HepG2 (cell line): ENCODE results near the gene PACS1. TPM values are rescaled to one million over a fixed set of nuclear protein-coding genes. Genes with fewer than 3 reads are reported as not detected.

Source experiments
- ATF7 ChIP-seq, 2 experiments: fragments of 450-650 bp in 1 of 2; sonication (generic) in 1 of 2; formaldehyde crosslinking in 1 of 2; IDR thresholded peaks; 2 replicates each; pipeline versions ENCODE4 v1.4.0 to v1.6.1; 2016 to 2020; ENCODE audit warnings: antibody characterized with exemption in 1 of 2, mild to moderate bottlenecking in 1 of 2, missing genetic modification reagents in 1 of 2
- CREB1 ChIP-seq, 2 experiments: fragments of 450-650 bp in 1 of 2; IDR thresholded peaks; 2 replicates each; pipeline ENCODE4 v1.6.1; 2016 to 2017; ENCODE audit warnings: control low read depth in 1 of 2, mild to moderate bottlenecking in 1 of 2, missing compliant biosample characterization in 1 of 2, missing genetic modification characterization in 1 of 2
- EP300 ChIP-seq, 3 experiments: sonication (generic) in 1 of 3; formaldehyde crosslinking in 1 of 3; IDR thresholded peaks; 2 replicates each; pipeline versions ENCODE4 v1.5.1 to v1.6.1; 2011 to 2020; ENCODE audit warnings: low read depth in 2 of 3, low read length in 2 of 3, borderline replicate concordance in 1 of 3, improper control_type of control experiment in 1 of 3, mild to moderate bottlenecking in 1 of 3, missing genetic modification reagents in 1 of 3, moderate library complexity in 1 of 3
- ETS1 ChIP-seq: sonication (generic); formaldehyde crosslinking; IDR thresholded peaks from 2 replicates; pipeline ENCODE4 v1.4.0; 2020; ENCODE audit warnings: missing genetic modification reagents
- HNRNPLL ChIP-seq: fragments of 200-400 bp; formaldehyde crosslinking; IDR thresholded peaks from 2 replicates; pipeline ENCODE4 v1.6.1; 2017; ENCODE audit warnings: mild to moderate bottlenecking, low read depth, low read length; ENCODE audit not compliant: poor library complexity, severe bottlenecking
- IKZF4 ChIP-seq: sonication (generic); formaldehyde crosslinking; IDR thresholded peaks from 2 replicates; pipeline ENCODE4 v1.5.1; 2020; ENCODE audit warnings: borderline replicate concordance, mild to moderate bottlenecking, low read depth, missing genetic modification reagents; ENCODE audit errors: not compliant biosample characterization
- ZSCAN5A ChIP-seq: sonication (generic); formaldehyde crosslinking; IDR thresholded peaks from 2 replicates; pipeline ENCODE4 v1.8.0; 2022; ENCODE audit warnings: mild to moderate bottlenecking, missing genetic modification reagents, borderline replicate concordance
- polyA plus RNA-seq, 8 experiments: library from polyadenylated mRNA; depleted of rRNA in 3 of 8; stranded (reverse) in 7 of 8; unstranded in 1 of 8; fragments of >200 nt; fragmentation: Illumina TruSeq in 4 of 8; extraction: Trizol in 4 of 8; gene quantifications; 2 replicates each; pipeline versions ENCODE4 v1.2.1 to v1.2.3, GENCODE V29; 2011 to 2016; ENCODE audit warnings: low read depth in 4 of 8, missing spikeins in 1 of 8, mixed read lengths in 1 of 8; ENCODE audit not compliant: insufficient read depth in 1 of 8
- total RNA-seq, 5 experiments: library from RNA; depleted of rRNA; stranded (reverse); fragments of >200 nt; fragmentation: Illumina TruSeq; extraction: Trizol; gene quantifications; 2 replicates each; pipeline ENCODE4 v1.2.3, GENCODE V29; 2016; ENCODE audit warnings: low read depth in 1 of 5

PACS1 gene
- total and polyA plus RNA-seq, 2 of the 13 experiments (the other 11 are each of a cell fraction or from before 2014, with no cell fraction given): 7.6 to 8.6 TPM

GRCh38 chr11:66291706-66292542, 221.9 kb downstream of the PACS1 start, which contains the start of gene TMEM151A (continued):
- no peak for TF ChIP-seq EP300 (IDR thresholded peaks at IDR 0.05; ENCODE audit: low read depth in 2 of 2, low read length in 2 of 2)
- TF ChIP-seq EP300 (CRISPR knock-in tag; IDR thresholded peaks at IDR 0.05; ENCODE audit: borderline replicate concordance): no peak
- peak; percentile 96 for TF ChIP-seq ATF7 (IDR thresholded peaks at IDR 0.05)
- TF ChIP-seq ATF7 (CRISPR knock-in tag; IDR thresholded peaks at IDR 0.05): no peak
- peak; percentile 13 for TF ChIP-seq HNRNPLL
- TF ChIP-seq IKZF4 (CRISPR knock-in tag): no peak
- no peak for TF ChIP-seq ETS1 (CRISPR knock-in tag)
- peak; percentile 93 for TF ChIP-seq CREB1 (IDR thresholded peaks at IDR 0.05)
- TF ChIP-seq CREB1 (CRISPR knock-in tag; IDR thresholded peaks at IDR 0.05): no peak
- TF ChIP-seq ZSCAN5A: no peak
- TF ChIP-seq, all 625 proteins: peak for 9
